ENCODE measurements around the gene NR2F1. TPM values are rescaled to one million over a fixed set of nuclear protein-coding genes. Genes with fewer than 3 reads are reported as not detected.

NR2F1 gene
- total RNA-seq, 1 experiment from 2014 or later = not detected

- Histone ChIP-seq H3K4me2 (ENCODE audit: low read depth, low read length, poor library complexity, severe bottlenecking) (no peak overlapping the region), H3K36me3 (ENCODE audit: insufficient read depth, low read length) (no peaks in the 10 kb centered on the region), H4K20me1 (ENCODE audit: insufficient read depth, low read depth, low read length) (no peaks in the 10 kb centered on the region), H3K9me2 (replicated peaks; ENCODE audit: insufficient read depth, low read length) (no peaks in the 10 kb centered on the region), H3K9ac (ENCODE audit: low read length) (no peak overlapping the region), H3K27ac (ENCODE audit: low read length) (no peak overlapping the region), H3K27me3 (ENCODE audit: low read length) (no peaks in the 10 kb centered on the region), H3K4me1 (ENCODE audit: low read length) (no peaks in the 10 kb centered on the region), H3K9me3 (ENCODE audit: low read length) (no peaks in the 10 kb centered on the region), H3K4me3 (ENCODE audit: low read length) (no peak overlapping the region), H2AFZ (ENCODE audit: low read length) (no peak overlapping the region), H3K79me2 (ENCODE audit: low read length) (no peaks in the 10 kb centered on the region)
- no peak for DNase-seq
Measured at GRCh38 chr5:93570294-93571113, 12.5 kb upstream of the NR2F1 start.

DNA sequence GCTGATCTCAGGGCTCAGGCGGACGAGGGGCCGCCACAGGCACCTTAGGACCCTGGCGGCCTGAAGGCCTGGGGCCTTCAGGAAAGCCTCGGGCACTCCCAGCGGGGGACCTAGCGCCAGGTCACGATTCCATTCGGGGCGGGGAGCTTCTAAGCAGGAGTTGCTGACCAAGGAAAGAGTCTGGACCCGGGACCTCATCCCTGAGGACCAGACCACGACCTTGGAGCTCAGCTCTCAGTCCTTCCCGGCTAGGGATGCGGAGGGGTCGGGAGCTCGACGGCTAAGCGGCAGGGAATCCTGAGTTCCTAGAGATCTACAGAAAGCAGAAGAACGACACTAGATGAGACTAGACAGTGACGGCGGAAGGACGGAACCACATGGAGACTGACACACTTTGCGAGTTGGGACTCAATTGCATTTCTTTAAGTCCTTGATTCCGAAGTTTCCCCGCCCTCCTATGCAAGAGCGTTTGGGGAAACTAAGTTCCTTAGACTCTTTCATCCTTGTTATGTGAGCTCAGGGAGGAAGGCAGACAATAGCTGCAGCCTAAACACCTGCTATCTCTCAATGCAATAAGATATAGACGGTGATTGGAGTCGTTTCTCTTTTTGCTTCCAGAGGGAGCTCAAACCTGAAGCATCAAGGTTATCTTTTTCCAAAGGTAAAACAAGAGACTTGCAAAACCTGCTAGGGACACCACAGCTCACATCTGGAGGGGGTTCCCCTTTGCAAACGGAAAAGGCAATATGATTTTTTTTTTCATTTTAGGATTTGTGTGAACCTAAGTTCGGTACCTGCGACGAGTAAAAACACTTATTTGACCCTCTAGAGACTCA, 11.7 kb upstream of the NR2F1 start:
- no peak for DNase-seq
- H3K4me2 ChIP-seq (ENCODE audit: low read depth, low read length, poor library complexity, severe bottlenecking) = no peak overlapping the region
- no peak overlapping the region for H2AFZ ChIP-seq (ENCODE audit: low read length)
- no peak overlapping the region for H3K9ac ChIP-seq (ENCODE audit: low read length)
- no peak overlapping the region for H3K4me3 ChIP-seq (ENCODE audit: low read length)
- no peaks in the 10 kb centered on the region for H3K4me1 ChIP-seq (ENCODE audit: low read length)
- no peaks in the 10 kb centered on the region for H3K9me3 ChIP-seq (ENCODE audit: low read length)
- H3K9me2 ChIP-seq (replicated peaks; ENCODE audit: insufficient read depth, low read length) = no peaks in the 10 kb centered on the region
- H3K27me3 ChIP-seq (ENCODE audit: low read length) = no peaks in the 10 kb centered on the region
- H3K79me2 ChIP-seq (ENCODE audit: low read length) = no peaks in the 10 kb centered on the region
- no peaks in the 10 kb centered on the region for H3K36me3 ChIP-seq (ENCODE audit: insufficient read depth, low read length)
- H3K27ac ChIP-seq (ENCODE audit: low read length) = no peak overlapping the region
- no peaks in the 10 kb centered on the region for H4K20me1 ChIP-seq (ENCODE audit: insufficient read depth, low read depth, low read length)

GRCh38 chr5:93572101-93572607, 10.9 kb upstream of the NR2F1 start:
- H3K79me2 ChIP-seq (ENCODE audit: low read length) = no peaks in the 10 kb centered on the region
- H2AFZ ChIP-seq (ENCODE audit: low read length) = no peak overlapping the region
- no peak overlapping the region for H3K27ac ChIP-seq (ENCODE audit: low read length)
- no peak overlapping the region for H3K9ac ChIP-seq (ENCODE audit: low read length)
- H3K9me3 ChIP-seq (ENCODE audit: low read length) = no peaks in the 10 kb centered on the region
- no peak overlapping the region for H3K4me2 ChIP-seq (ENCODE audit: low read depth, low read length, poor library complexity, severe bottlenecking)
- no peaks in the 10 kb centered on the region for H3K4me1 ChIP-seq (ENCODE audit: low read length)
- DNase-seq = no peak
- H3K27me3 ChIP-seq (ENCODE audit: low read length) = no peaks in the 10 kb centered on the region
- H3K4me3 ChIP-seq (ENCODE audit: low read length) = no peak overlapping the region
- no peaks in the 10 kb centered on the region for H3K36me3 ChIP-seq (ENCODE audit: insufficient read depth, low read length)
- H3K9me2 ChIP-seq (replicated peaks; ENCODE audit: insufficient read depth, low read length) = no peaks in the 10 kb centered on the region
- H4K20me1 ChIP-seq (ENCODE audit: insufficient read depth, low read depth, low read length) = no peaks in the 10 kb centered on the region

DNA sequence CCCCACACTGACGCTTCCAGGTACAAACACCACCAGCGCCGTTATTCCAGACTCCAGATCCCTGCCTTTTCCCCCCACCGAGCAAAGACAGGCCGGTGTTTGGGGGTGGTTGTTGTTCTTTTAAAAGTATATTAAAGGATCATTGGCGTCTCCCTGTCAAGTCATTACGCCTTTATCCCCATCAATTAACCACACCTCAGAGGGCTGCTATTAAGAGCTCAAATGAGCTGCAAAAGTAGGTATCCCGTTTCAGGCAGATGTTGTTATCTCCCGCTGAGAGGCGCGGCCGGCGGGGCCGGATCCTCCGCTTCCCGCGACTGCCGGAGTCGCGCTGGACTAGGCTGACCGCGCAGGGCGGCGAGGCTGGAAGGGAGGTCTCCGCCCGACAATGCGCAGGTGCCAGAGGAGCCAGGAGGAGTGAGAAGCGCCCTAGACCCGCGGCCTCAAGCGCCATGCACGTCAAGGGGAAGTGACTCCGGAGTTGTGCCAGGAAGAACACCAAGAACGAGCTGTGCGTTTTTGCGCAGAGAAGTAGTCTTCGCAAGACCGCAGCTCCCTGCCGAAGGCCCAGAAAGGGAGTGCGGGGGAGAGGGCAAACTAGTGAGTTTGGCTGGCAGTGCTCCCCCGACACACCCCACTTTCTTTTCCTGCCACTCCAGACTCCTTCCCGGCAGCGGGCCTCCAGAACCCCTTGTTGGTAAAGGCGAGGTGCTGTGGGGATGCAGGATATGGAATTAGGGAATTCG, 10.2 kb upstream of the NR2F1 start:
- Histone ChIP-seq H4K20me1 (ENCODE audit: insufficient read depth, low read depth, low read length) (no peaks in the 10 kb centered on the region), H3K9me2 (replicated peaks; ENCODE audit: insufficient read depth, low read length) (no peaks in the 10 kb centered on the region), H3K27me3 (ENCODE audit: low read length) (no peaks in the 10 kb centered on the region), H3K9ac (ENCODE audit: low read length) (no peak overlapping the region), H3K4me2 (ENCODE audit: low read depth, low read length, poor library complexity, severe bottlenecking) (no peak overlapping the region), H3K79me2 (ENCODE audit: low read length) (no peaks in the 10 kb centered on the region), H3K36me3 (ENCODE audit: insufficient read depth, low read length) (no peaks in the 10 kb centered on the region), H3K27ac (ENCODE audit: low read length) (no peak overlapping the region), H3K4me3 (ENCODE audit: low read length) (no peak overlapping the region), H3K4me1 (ENCODE audit: low read length) (no peaks in the 10 kb centered on the region), H3K9me3 (ENCODE audit: low read length) (no peaks in the 10 kb centered on the region), H2AFZ (ENCODE audit: low read length) (no peak overlapping the region)
- DNase-seq = no peak

DNA sequence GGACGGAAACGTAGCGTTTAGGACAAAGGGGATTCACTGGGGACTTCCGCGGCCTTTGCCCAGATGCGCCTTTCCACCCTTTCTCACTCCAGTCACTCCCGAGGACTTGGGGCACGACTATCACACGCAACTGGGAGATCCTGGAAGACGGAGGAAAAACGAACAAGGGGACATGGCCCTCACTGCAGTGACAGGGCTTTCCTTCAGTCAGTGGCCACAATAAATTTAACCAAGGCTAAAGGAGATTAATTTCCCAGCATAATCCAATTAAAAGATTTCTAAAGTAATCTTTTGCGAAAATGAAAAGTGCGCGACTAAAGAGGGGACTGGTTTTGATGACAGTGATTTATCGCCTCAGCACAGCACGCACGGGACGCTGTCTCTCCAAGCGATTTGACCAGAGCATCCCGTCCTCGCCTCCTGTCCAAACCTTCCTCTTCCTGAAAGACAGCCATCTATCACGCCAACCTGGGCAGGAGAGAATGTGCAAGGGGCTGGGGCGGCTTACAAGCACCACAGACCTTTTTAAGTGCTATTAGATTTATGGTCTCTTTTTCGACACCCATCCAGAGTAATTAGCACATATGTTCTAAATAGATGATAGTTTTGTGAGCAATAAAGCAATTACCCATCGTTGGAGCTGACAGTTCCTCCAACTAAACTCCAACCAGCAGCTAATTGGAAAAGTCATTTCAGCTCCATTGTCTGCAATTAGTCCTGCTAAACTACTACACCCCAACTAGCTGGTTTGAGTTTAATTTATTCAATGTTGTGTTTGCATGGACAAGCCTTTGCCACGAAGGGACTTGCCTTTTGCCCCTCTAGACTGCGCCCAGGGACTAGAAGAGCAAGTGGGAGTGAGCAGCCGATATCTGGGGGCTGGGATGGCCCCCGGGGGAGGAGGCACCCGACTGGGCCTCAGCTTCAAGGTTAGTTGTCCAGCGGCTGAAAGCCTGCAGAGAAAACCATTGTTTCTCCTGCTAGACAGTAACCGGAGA, 9.4 kb upstream of the NR2F1 start:
- Histone ChIP-seq H3K36me3 (ENCODE audit: insufficient read depth, low read length) (no peaks in the 10 kb centered on the region), H3K4me3 (ENCODE audit: low read length) (no peak overlapping the region), H3K9me3 (ENCODE audit: low read length) (no peaks in the 10 kb centered on the region), H3K4me2 (ENCODE audit: low read depth, low read length, poor library complexity, severe bottlenecking) (no peak overlapping the region), H2AFZ (ENCODE audit: low read length) (no peak overlapping the region), H3K4me1 (ENCODE audit: low read length) (no peaks in the 10 kb centered on the region), H3K27ac (ENCODE audit: low read length) (no peak overlapping the region), H3K9ac (ENCODE audit: low read length) (no peak overlapping the region), H4K20me1 (ENCODE audit: insufficient read depth, low read depth, low read length) (no peaks in the 10 kb centered on the region), H3K9me2 (replicated peaks; ENCODE audit: insufficient read depth, low read length) (no peaks in the 10 kb centered on the region), H3K27me3 (ENCODE audit: low read length) (no peaks in the 10 kb centered on the region), H3K79me2 (ENCODE audit: low read length) (no peaks in the 10 kb centered on the region)
- no peak for DNase-seq

- Histone ChIP-seq H2AFZ (ENCODE audit: low read length) (no peak overlapping the region), H3K4me2 (ENCODE audit: low read depth, low read length, poor library complexity, severe bottlenecking) (no peak overlapping the region), H3K9me3 (ENCODE audit: low read length) (no peaks in the 10 kb centered on the region), H3K36me3 (ENCODE audit: insufficient read depth, low read length) (no peaks in the 10 kb centered on the region), H3K9ac (ENCODE audit: low read length) (no peak overlapping the region), H3K4me1 (ENCODE audit: low read length) (no peaks in the 10 kb centered on the region), H3K4me3 (ENCODE audit: low read length) (no peak overlapping the region), H3K9me2 (replicated peaks; ENCODE audit: insufficient read depth, low read length) (no peaks in the 10 kb centered on the region), H4K20me1 (ENCODE audit: insufficient read depth, low read depth, low read length) (no peaks in the 10 kb centered on the region), H3K27ac (ENCODE audit: low read length) (no peak overlapping the region), H3K27me3 (ENCODE audit: low read length) (no peaks in the 10 kb centered on the region), H3K79me2 (ENCODE audit: low read length) (no peaks in the 10 kb centered on the region)
- DNase-seq = no peak
Measured at GRCh38 chr5:93574491-93575305, 8.3 kb upstream of the NR2F1 start.

Data from Karpas-422 (cell line).